NCI-H2107 (cell line): ENCODE results near the gene BDH1.
"Not testable (repeated sequence)": the region's sequence is repeated elsewhere in the genome, so short reads cannot be mapped to it uniquely, and the experiment has no call there.

Experiments used
- DNase-seq: peaks from one replicate; lab custom pipeline; 2025; lab: John Stamatoyannopoulos, UW

The BDH1 gene

GRCh38 chr3:197520311-197521276 is 35.2 kb downstream of the BDH1 start:
- no peak for DNase-seq

DNA sequence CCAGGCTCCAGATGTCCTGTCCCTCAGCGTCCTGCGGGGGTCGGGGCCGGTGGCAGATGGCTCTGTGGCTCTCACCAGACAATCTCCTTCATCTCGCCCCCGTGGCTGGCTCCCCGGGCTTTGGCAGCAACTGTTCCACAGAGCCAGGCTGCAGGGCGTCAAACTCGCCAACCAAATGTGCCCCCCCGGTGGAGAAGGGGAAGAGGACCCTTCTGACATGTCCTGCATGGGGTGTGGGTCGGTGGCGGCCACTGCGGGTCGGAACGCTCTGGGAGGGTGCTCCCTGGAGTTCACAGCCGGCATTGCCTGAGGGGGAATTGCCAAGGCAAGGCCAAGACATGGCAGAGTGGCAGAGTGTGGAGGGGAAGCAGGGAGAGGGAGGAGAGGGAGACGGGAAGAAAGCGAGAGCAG is 36.0 kb downstream of the BDH1 start:
- DNase-seq, result no peak

- no peak for DNase-seq
These were observed 36.8 kb downstream of the BDH1 start for GRCh38 chr3:197518881-197519421.

DNA sequence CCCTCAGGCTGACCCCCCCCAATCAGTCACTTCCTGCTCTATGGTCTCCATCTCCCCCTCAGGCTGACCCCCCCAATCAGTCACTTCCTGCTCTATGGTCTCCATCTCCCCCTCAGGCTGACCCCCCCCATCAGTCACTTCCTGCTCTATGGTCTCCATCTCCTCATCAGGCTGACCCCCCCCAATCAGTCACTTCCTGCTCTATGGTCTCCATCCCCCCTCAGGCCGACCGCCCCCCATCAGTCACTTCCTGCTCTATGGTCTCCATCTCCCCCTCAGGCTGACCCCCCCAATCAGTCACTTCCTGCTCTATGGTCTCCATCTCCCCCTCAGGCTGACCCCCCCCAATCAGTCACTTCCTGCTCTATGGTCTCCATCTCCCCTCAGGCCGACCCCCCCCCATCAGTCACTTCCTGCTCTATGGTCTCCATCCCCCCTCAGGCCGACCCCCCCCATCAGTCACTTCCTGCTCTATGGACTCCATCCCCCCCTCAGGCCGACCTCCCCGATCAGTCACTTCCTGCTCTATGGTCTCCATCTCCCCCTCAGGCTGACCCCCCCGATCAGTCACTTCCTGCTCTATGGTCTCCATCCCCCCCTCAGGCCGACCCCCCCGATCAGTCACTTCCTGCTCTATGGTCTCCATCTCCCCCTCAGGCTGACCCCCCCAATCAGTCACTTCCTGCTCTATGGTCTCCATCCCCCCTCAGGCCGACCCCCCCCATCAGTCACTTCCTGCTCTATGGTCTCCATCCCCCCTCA is 37.7 kb downstream of the BDH1 start:
- not testable (repeated sequence) for DNase-seq

DNA sequence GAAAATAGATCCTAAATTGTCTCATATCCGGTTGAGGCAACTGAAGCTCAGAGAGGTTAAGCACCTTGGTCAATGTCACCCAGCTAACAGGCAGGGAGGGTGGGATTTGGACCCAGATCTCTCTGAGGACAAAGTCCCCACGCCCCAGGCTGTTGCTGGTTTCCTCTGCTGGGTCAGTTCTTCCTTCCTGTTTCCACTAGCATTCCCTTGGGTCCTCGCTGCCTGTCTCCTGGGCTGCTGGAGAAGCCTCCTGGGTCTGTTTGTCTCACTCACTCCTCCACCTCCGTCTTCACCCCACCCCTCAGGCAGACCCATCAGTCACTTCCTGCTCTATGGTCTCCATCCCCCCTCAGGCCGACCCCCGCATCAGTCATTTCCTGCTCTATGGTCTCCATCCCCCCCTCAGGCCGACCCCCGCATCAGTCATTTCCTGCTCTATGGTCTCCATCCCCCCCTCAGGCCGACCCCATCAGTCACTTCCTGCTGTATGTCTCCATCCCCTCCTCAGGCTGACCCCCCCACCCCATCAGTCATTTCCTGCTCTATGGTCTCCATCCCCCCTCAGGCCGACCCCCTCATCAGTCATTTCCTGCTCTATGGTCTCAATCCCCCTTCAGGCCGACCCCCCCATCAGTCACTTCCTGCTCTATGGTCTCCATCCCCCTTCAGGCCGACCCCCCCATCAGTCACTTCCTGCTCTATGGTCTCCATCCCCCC is 38.7 kb downstream of the BDH1 start:
- not testable (repeated sequence) for DNase-seq

DNA sequence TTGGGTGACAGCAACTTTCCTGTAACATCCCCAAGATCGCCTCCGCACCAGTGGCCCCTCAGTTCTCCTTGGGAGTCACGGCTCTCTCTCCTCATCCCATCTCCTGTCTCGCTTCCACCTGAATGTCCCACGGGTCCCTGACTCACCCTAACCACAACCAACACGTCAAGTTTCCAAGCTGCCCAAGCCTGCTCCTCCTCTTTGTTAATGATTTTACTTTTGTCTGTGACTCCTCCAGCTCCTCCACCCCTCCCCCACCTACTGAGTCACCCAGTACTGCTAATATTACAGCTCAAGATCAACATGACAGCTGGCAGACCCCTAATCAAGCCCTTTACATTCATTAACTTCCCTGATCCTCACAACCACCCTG is 39.3 kb downstream of the BDH1 start:
- no peak for DNase-seq

DNA sequence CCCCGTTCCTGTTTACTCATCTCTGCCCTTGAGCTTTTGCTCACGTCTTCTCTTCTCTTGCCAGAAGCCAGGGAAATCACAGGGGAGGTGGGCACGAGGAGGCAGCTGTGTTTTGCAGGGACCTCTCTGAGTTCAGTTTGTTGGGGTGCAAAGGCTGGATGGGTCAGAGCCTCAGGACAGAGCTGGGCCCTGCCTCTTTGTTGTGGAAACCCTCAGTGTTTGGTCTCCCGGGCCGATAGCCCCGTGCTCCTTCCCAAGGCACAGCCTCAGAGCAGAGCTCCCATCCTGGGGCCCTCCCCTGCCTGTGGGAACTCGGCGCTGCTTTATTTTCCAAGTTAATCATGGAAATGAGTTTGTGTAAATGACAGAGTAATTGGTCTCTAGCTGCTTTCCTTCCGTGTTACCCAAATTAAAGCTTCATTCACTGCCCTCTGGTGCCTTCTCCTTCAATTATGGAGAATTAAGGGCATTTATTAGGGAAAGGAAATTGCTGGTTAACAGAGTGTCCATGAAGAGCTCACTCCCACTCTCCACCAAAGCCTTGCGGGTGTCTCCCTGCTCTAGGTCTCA is 40.9 kb downstream of the BDH1 start:
- DNase-seq, result no peak

DNA sequence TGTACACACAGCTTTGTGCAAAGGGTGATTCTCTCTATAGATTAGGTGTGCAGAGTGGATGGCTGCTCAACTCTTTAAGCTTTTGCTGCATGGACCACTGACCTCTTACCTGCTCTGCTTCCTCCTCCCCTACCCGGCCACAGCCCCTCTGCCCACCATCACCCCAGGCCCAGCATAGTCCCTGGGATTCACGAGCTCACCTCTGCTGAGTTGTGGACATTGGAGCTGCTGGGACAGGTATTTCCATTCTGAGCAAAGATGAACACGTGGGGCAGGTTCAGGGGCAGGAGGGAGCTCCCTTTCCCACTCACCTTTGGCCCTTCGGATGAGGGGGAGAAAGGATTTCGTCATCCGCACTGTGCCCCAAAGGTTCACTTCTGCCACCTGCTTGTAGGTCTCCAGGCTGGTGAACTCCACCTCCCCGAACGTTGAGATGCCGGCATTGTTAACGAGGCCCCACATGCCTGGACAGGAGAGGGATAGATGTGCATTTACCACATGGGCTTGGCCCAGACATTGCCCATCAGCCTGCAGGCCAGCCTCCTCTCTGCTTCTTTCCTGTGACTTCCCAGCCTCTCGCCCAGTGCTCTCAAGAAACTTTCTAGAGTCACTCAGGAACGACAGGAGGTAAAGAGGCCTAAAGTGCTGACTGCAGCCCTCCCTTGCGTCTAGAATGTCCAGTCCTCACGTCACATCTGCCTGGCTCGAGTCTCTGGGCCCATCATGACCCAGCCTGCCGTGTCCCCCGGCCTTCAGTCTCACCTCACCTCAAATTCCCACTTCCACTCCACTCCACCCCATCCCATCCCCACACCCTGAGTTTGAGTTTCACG is 41.6 kb downstream of the BDH1 start:
- DNase-seq, result no peak

DNA sequence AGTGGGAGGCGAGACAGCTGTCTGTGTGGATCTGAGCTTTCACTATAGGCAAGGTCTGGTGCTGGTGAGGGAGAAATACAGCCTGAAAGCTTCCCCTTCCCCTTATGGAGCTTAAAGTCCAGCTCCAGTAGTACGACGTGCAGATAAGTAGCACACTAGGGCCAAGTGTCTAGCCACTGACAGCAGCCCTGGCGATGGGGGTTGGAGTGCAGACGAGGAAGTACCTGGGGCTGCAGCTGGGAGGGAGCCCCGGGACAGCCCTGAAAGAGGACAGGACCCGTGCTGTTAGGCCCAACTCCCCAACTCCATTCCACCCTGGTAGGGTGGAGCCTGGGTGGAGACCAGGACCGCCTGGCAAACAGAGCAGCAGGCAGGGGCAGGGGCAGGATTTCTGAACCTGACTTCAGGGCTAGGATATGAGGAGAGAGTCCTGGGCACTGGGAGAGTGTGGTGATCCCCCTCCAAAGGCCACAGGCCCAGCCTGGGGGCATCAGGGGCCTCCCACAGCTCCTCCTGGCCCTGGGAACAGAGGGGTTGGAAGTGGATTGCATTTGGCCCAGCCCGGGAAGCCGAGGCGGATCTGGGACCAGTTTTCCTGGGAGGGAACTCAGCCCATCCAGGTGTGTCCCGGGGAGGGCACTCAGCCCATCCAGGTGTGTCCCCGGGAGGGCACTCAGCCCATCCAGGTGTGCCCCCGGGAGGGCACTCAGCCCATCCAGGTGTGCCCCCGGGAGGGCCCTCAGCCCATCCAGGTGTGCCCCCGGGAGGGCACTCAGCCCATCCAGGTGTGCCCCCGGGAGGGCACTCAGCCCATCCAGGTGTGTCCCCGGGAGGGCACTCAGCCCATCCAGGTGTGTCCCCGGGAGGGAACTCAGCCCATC is 42.8 kb downstream of the BDH1 start:
- DNase-seq, result no peak

DNA sequence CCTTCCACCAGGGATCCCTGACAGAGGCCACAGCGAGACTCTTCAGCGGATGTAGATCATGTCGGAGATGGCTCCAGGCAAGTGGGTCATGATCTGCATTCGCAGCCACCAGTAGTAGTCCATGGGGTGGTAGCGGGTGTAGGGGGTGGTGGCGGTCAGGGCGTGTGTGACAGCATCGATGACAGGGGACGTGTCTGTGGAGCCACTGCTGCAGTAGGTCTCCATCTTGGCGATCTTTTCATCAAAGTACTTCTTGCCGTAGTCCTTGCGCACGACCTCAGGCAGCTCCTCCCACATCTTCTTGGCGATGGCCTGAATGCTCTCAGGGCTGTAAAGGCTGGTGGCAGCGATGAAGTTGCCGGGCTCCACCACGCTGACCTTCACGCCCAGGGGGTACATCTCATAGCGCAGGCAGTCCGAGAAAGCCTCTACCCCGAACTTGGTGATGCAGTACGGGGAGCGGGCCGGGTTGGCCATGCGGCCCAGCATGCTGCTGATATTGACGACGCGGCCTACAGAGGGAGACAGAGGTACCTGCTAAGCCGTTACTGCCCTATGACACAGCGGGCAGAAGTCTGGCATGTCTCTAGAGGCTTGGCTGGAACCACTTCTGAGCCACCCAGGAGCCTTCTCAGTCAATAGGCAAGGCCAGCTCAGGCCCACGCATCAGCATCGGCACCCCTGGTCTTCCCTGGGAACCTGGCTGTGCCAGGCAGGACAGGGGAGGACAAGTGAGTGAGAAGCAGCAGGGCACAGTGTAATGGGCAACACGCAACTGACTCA is 43.7 kb downstream of the BDH1 start:
- DNase-seq, result no peak

DNA sequence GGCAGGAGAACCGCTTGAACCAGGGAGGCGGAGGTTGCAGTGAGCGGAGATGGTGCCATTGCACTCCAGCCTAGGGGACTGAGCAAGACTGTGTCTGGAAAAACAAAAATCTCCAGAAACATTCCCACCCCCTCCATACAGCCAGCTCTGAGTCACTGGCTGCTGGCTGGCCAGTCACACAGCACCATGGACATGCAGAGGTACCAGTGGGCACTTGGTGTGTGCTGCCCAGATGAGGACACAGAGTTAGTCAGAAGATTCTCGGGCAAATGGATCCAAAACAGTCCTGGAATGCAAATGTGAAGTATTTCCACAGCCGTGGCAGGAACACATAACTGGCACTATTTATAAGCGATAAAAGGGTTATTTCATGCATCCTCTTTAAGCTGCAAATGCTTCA is 44.6 kb downstream of the BDH1 start:
- no peak for DNase-seq

DNA sequence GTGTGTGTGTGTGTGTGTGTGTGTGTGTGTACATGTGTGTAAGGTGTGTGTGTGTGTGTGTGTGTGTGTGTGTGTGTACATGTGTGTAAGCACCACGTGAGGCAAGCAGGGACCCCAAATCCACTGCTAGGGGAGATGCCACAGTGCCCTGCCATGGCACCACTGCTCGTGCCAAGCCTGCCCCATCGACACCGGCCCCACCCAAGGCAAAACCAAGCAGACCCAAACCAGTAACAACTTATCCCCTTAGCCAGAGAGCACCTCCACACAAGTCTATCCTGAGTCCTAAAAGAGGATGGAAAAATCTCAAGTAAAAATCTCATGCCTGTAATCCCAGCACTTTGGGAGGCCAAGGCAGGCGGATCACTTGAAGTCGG is 45.1 kb downstream of the BDH1 start:
- no peak for DNase-seq

DNA sequence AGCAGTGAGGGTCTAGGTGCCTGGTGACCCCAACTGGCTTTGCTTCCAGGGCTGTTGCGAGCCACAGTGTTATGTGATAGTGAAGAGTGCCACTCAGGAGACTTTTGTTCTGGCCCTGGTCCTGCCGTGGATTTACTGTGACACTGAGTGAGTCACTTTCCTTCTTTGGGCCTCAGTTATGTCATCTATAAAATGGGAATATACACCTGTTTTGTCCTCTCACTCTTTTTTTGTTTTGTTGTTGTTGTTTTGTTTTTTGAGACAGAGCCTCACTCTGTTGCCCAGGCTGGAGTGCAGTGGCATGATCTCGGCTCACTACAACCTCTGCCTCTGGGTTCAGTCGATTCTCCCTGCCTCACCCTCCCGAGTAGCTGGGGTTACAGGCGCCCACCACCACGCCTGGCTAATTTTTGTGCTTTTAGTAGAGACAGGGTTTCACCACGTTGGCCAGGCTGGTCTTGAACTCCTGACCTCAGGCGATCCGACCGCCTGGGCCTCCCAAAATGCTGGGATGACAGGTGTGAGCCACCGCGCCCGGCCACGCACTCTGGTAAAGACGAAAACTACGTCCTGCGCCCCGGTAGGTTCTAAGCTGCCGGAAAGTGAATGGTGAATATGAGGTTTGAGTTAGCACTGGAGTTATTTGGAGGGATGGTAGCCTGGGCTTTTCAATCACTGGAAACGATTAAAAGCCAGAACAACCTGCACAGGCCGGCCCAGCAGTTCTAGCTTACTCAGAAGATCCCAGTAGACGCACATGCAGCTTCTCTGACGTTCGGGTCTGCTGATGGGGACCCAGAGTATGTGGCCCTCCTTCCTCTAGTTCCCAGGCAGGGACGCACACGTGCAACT is 46.6 kb downstream of the BDH1 start:
- no peak for DNase-seq

DNA sequence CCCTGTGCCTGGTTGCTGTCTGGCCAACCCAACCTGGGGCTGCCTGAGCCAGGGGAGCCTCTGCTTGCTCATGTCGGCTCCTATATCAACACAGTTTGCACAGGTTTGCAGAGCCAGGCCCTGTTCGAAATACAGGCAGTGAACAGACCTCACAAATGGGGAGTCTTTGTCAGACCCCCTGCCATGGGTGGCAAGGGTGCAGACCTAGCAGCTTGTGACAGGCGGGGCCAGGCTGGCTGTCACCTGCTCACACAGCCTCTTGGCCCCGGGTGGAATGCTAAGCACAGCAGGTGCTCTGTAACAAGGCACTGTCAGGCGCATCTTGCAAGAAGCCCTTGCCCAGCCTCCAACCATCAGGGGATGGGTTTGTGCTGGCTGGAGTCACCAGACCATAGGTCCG is 47.3 kb downstream of the BDH1 start:
- DNase-seq, result no peak

GRCh38 chr3:197508051-197508451 is 47.7 kb downstream of the BDH1 start:
- no peak for DNase-seq

DNA sequence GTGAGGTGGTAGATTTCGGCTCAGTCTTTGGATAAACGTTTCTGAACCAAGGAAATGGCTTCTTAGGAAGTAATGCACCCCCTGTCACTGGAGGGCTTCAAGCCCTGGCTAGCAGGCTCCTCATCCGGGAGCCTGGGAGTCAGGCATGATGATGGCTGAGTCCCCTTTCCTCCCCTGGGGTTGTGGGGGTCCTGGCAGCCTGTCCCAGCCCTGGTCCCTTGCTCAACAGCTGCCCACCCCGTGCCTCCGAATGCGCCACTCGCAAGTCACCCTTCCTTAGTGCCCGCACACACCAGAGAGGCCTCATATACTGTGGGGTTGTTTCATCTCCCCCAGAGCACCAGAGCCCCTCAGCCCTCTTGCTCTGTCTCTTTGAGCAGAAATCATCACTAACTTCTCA is 48.2 kb downstream of the BDH1 start:
- DNase-seq, result no peak

DNA sequence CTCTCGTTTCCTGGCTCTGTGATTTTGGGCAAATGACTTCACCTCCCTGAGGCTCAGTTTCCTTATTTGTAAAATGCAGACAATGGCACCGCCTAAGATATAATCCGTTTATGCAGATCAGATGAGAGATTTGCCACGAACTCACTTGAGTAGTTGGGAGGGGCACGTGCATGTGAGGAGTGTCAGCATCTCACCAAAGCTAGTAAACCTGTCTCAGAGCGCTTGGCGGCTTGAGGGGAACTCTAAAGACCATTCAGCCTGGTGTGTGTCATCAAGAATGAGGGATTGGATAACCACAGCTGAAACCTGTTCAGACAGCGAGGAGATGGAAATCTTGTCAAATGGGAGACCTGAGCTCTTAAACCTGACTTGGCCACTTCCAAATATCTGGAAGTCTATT is 48.7 kb downstream of the BDH1 start:
- no peak for DNase-seq

- no peak for DNase-seq
These were observed 49.8 kb downstream of the BDH1 start for GRCh38 chr3:197505796-197506548.
